ENCODE results near the gene RNF217.

GRCh38 chr6:125121894-125122293, 159.7 kb downstream of the RNF217 start:
- no peak for TF ChIP-seq POLR2AphosphoS5 (IDR thresholded peaks at IDR 0.05; ENCODE audit: low read depth, low read length)
- TF ChIP-seq CTCF (IDR thresholded peaks at IDR 0.05): no peak
